C1 segment of cervical spinal cord (tissue), 14 donors: Measurements from ENCODE around the gene TBC1D3B.
"Not testable (repeated sequence)": the region's sequence is repeated elsewhere in the genome, so short reads cannot be mapped to it uniquely, and the experiment has no call there.

Experiments
- DNase-seq, 14 donors: peaks; one replicate each; lab custom pipeline; 2025; lab: John Stamatoyannopoulos, UW

The TBC1D3B gene

GRCh38 chr17:36176536-36176935, at the start of gene TBC1D3B:
Gene TBC1D3B, minus strand, starts transcription at chr17:36176636. Its CDS starts 1,586 bp downstream, at chr17:36175050.
- DNase-seq = not testable (repeated sequence)

- not testable (repeated sequence) for DNase-seq
Observed at GRCh38 chr17:36222967-36223366, 46.5 kb upstream of the TBC1D3B start.

GRCh38 chr17:36221581-36222100, 45.2 kb upstream of the TBC1D3B start:
- DNase-seq = not testable (repeated sequence)

- DNase-seq = not testable (repeated sequence)
Observed at GRCh38 chr17:36220737-36221580, 44.5 kb upstream of the TBC1D3B start.

- not testable (repeated sequence) for DNase-seq
Observed at GRCh38 chr17:36219556-36219955, 43.1 kb upstream of the TBC1D3B start.

- DNase-seq = not testable (repeated sequence)
Observed at GRCh38 chr17:36215406-36216308, 39.2 kb upstream of the TBC1D3B start.

- no peak for DNase-seq
Observed at GRCh38 chr17:36214918-36215317, 38.5 kb upstream of the TBC1D3B start.

GRCh38 chr17:36213695-36214094, 37.3 kb upstream of the TBC1D3B start:
- no peak for DNase-seq

GRCh38 chr17:36212966-36213365, 36.5 kb upstream of the TBC1D3B start:
- no peak for DNase-seq

GRCh38 chr17:36212272-36212605, 35.8 kb upstream of the TBC1D3B start:
- no peak for DNase-seq

GRCh38 chr17:36211484-36212271, 35.2 kb upstream of the TBC1D3B start:
- DNase-seq = not testable (repeated sequence)

- peak in 2 of 14 donors; percentile 21 to 57 for DNase-seq
Observed at GRCh38 chr17:36210439-36211211, 34.2 kb upstream of the TBC1D3B start, which contains the start of gene CCL4L2. Gene CCL4L2, plus strand, starts transcription at chr17:36211063.

GRCh38 chr17:36209575-36209974, 33.1 kb upstream of the TBC1D3B start:
- no peak for DNase-seq

GRCh38 chr17:36207383-36207782, 30.9 kb upstream of the TBC1D3B start:
- DNase-seq = not testable (repeated sequence)

GRCh38 chr17:36206486-36206821, 30.0 kb upstream of the TBC1D3B start:
- DNase-seq = not testable (repeated sequence)

- DNase-seq = no peak
Observed at GRCh38 chr17:36205637-36206485, 29.4 kb upstream of the TBC1D3B start.

GRCh38 chr17:36204724-36205500, 28.5 kb upstream of the TBC1D3B start:
- no peak for DNase-seq

GRCh38 chr17:36203335-36203734, 26.9 kb upstream of the TBC1D3B start:
- no peak for DNase-seq

GRCh38 chr17:36201506-36201905, 25.1 kb upstream of the TBC1D3B start:
- DNase-seq = not testable (repeated sequence)
